H9 (cell line): Measurements from ENCODE around the gene DCTN3. TPM values are rescaled to one million over a fixed set of nuclear protein-coding genes. Genes with fewer than 3 reads are reported as not detected.

Experiments
- DNase-seq: peaks from one replicate; pipeline ENCODE4 v3.0.0-alpha.2; 2017
- H2AFZ ChIP-seq: one replicate; pipeline ENCODE4 v1.6.1; 2013; ENCODE audit warnings: mild to moderate bottlenecking, low read length, control low read depth, moderate library complexity
- H2AK5ac ChIP-seq: 2 replicates; pipeline ENCODE4 v1.6.1; 2013; ENCODE audit warnings: low read length, control low read depth, mixed read lengths; ENCODE audit not compliant: insufficient read length
- H2BK120ac ChIP-seq: one replicate; pipeline ENCODE4 v1.6.1; 2013; ENCODE audit warnings: low read depth, mild to moderate bottlenecking, low read length, control low read depth, inconsistent platforms; ENCODE audit not compliant: poor library complexity, severe bottlenecking
- H2BK12ac ChIP-seq: 2 replicates; pipeline ENCODE4 v1.6.1; 2013; ENCODE audit warnings: low read length, control low read depth, mixed read lengths, low read depth; ENCODE audit not compliant: insufficient read length
- H2BK15ac ChIP-seq: 2 replicates; pipeline ENCODE4 v1.6.1; 2013; ENCODE audit warnings: low read depth, low read length, control low read depth
- H2BK20ac ChIP-seq: one replicate; pipeline ENCODE4 v1.6.1; 2013; ENCODE audit warnings: low read depth, mild to moderate bottlenecking, low read length, control low read depth, inconsistent platforms; ENCODE audit not compliant: poor library complexity, severe bottlenecking
- H2BK5ac ChIP-seq: 2 replicates; pipeline ENCODE4 v1.6.1; 2013; ENCODE audit warnings: low read length, control low read depth, mixed read lengths; ENCODE audit not compliant: insufficient read length
- H3K14ac ChIP-seq: 2 replicates; pipeline ENCODE4 v1.6.1; 2013; ENCODE audit warnings: low read length, control low read depth; ENCODE audit not compliant: insufficient read depth
- H3K18ac ChIP-seq: 2 replicates; pipeline ENCODE4 v1.6.1; 2013; ENCODE audit warnings: low read depth, mild to moderate bottlenecking, mixed read lengths, low read length, control low read depth; ENCODE audit not compliant: insufficient read length
- H3K23ac ChIP-seq: 2 replicates; pipeline ENCODE4 v1.6.1; 2013; ENCODE audit warnings: low read length, control low read depth, mixed read lengths, low read depth; ENCODE audit not compliant: insufficient read length
- H3K23me2 ChIP-seq: 2 replicates; pipeline ENCODE4 v1.6.1; 2013; ENCODE audit warnings: low read depth, mild to moderate bottlenecking, mixed read lengths, low read length, control low read depth; ENCODE audit not compliant: insufficient read length, poor library complexity, severe bottlenecking
- H3K27ac ChIP-seq: 2 replicates; pipeline ENCODE4 v1.5.1; 2013; ENCODE audit warnings: low read length, control low read depth, mixed read lengths, low read depth; ENCODE audit not compliant: insufficient read length
- H3K27me3 ChIP-seq: 2 replicates; pipeline ENCODE4 v1.6.1; 2013; ENCODE audit warnings: low read length, control low read depth, inconsistent platforms; ENCODE audit not compliant: insufficient read depth
- H3K4ac ChIP-seq: 2 replicates; pipeline ENCODE4 v1.6.1; 2013; ENCODE audit warnings: low read depth, mild to moderate bottlenecking, control low read depth, inconsistent platforms, low read length, moderate library complexity
- H3K4me1 ChIP-seq: 2 replicates; pipeline ENCODE4 v1.6.1; 2013; ENCODE audit warnings: low read length, control low read depth, inconsistent platforms; ENCODE audit not compliant: insufficient read depth
- H3K4me2 ChIP-seq: 2 replicates; pipeline ENCODE4 v1.6.1; 2013; ENCODE audit warnings: low read length, control low read depth, mixed read lengths; ENCODE audit not compliant: insufficient read length, insufficient read depth
- H3K56ac ChIP-seq: 2 replicates; pipeline ENCODE4 v1.6.1; 2013; ENCODE audit warnings: low read depth, mild to moderate bottlenecking, mixed read lengths, low read length, control low read depth; ENCODE audit not compliant: insufficient read length
- H3K79me1 ChIP-seq: 2 replicates; pipeline ENCODE4 v1.6.1; 2013; ENCODE audit warnings: low read depth, mild to moderate bottlenecking, moderate library complexity, low read length, control low read depth, inconsistent platforms; ENCODE audit not compliant: insufficient read depth, poor library complexity, severe bottlenecking
- H3K79me2 ChIP-seq: 2 replicates; pipeline ENCODE4 v1.6.1; 2013; ENCODE audit warnings: low read length, control low read depth, inconsistent platforms; ENCODE audit not compliant: insufficient read depth
- H3K9ac ChIP-seq: 2 replicates; pipeline ENCODE4 v1.6.1; 2013; ENCODE audit warnings: low read length, control low read depth, mixed read lengths; ENCODE audit not compliant: insufficient read length; ENCODE audit errors: extremely low read depth
- H3K9me3 ChIP-seq: one replicate; pipeline ENCODE4 v1.6.1; 2013; ENCODE audit warnings: low read depth, low read length, inconsistent platforms; ENCODE audit not compliant: control insufficient read depth
- H3T11ph ChIP-seq: one replicate; pipeline ENCODE4 v1.6.1; 2013; ENCODE audit warnings: mild to moderate bottlenecking, low read length, control low read depth, inconsistent platforms
- H4K20me1 ChIP-seq: one replicate; pipeline ENCODE4 v1.6.1; 2013; ENCODE audit not compliant: control insufficient read depth, insufficient read length, insufficient read depth
- H4K5ac ChIP-seq: 2 replicates; pipeline ENCODE4 v1.6.1; 2013; ENCODE audit warnings: low read depth, mild to moderate bottlenecking, mixed read lengths, low read length, control low read depth; ENCODE audit not compliant: insufficient read length
- H4K8ac ChIP-seq: replicated peaks from 2 replicates; pipeline ENCODE4 v1.6.1; 2013; ENCODE audit warnings: low read length, control low read depth, mixed read lengths, low read depth; ENCODE audit not compliant: insufficient read length
- H4K91ac ChIP-seq: 2 replicates; pipeline ENCODE4 v1.6.1; 2013; ENCODE audit warnings: low read depth, mild to moderate bottlenecking, moderate library complexity, mixed read lengths, low read length, control low read depth; ENCODE audit not compliant: insufficient read length
- H3K27ac Mint-ChIP-seq, 3 experiments: 2 replicates in 2 of 3; 3 replicates in 1 of 3; pipeline ENCODE4 v1.8.0; 2020 to 2021; ENCODE audit warnings: mixed read lengths in 3 of 3, mild to moderate bottlenecking in 1 of 3, moderate library complexity in 1 of 3
- H3K27me3 Mint-ChIP-seq: 2 replicates; pipeline ENCODE4 v1.8.0; 2021; ENCODE audit warnings: low read depth, mild to moderate bottlenecking, moderate library complexity, mixed read lengths
- H3K36me3 Mint-ChIP-seq, 3 experiments: 2 replicates in 2 of 3; 3 replicates in 1 of 3; pipeline ENCODE4 v1.8.0; 2020 to 2021; ENCODE audit warnings: low read depth in 3 of 3, mixed read lengths in 3 of 3; ENCODE audit not compliant: insufficient read depth in 1 of 3
- H3K4me1 Mint-ChIP-seq, 2 experiments: 2 replicates each; pipeline ENCODE4 v1.8.0; 2020; ENCODE audit warnings: mixed read lengths in 2 of 2
- H3K4me3 Mint-ChIP-seq, 2 experiments: 2 replicates in 1 of 2; 3 replicates in 1 of 2; pipeline ENCODE4 v1.8.0; 2020 to 2021; ENCODE audit warnings: mild to moderate bottlenecking in 2 of 2, mixed read lengths in 2 of 2, moderate library complexity in 1 of 2
- H3K9me3 Mint-ChIP-seq, 2 experiments: 2 replicates in 1 of 2; 3 replicates in 1 of 2; pipeline ENCODE4 v1.8.0; 2020; ENCODE audit warnings: mild to moderate bottlenecking in 2 of 2, mixed read lengths in 2 of 2, moderate library complexity in 1 of 2
- CTCF ChIP-seq: fragments of 200-600 bp; sonication (generic); conservative IDR thresholded peaks from 3 replicates; pipeline ENCODE4 v1.8.0; 2021; ENCODE audit warnings: antibody characterized with exemption, mild to moderate bottlenecking
- total RNA-seq: library from RNA; stranded (reverse); gene quantifications from 2 replicates; pipeline ENCODE4 v1.2.1, GENCODE V29; 2021

Gene DCTN3
- total RNA-seq, 1 experiment from 2014 or later, result 40.0 TPM

- no peak overlapping the region for H3K27ac ChIP-seq
- no peak overlapping the region for H3K4ac ChIP-seq
- no peak overlapping the region for H2BK120ac ChIP-seq
- no peak overlapping the region for H3K18ac ChIP-seq
- H3K4me1 ChIP-seq, result no peaks in the 10 kb centered on the region; the same call in 1 of the 2 replicates
- TF ChIP-seq CTCF, result no peak
- peaks cover 14 to 21% of the 10 kb centered on the region in 2 experiments for H3K4me1 Mint-ChIP-seq
- DNase-seq, result no peak
- H3K9me3 Mint-ChIP-seq, result no peaks in the 10 kb centered on the region; a peak in 1 of 5 replicates
- no peak overlapping the region for H2BK12ac ChIP-seq
- peaks cover 15% of the 10 kb centered on the region for H3K27me3 Mint-ChIP-seq
- no peak overlapping the region for H2BK20ac ChIP-seq
- peaks cover under 1% of the 10 kb centered on the region for H3K23me2 ChIP-seq
- no peaks in the 10 kb centered on the region for H3K79me2 ChIP-seq
- no peak overlapping the region for H3K14ac ChIP-seq
- H3K36me3 Mint-ChIP-seq, result no peaks in the 10 kb centered on the region
- H4K8ac ChIP-seq, result no peak overlapping the region
- H3K79me1 ChIP-seq, result no peaks in the 10 kb centered on the region
- no peaks in the 10 kb centered on the region for H3K27me3 ChIP-seq
- H4K5ac ChIP-seq, result no peak overlapping the region
- no peak overlapping the region for H3K23ac ChIP-seq
- H2BK5ac ChIP-seq, result no peak overlapping the region
- H3K4me3 Mint-ChIP-seq, result no peak overlapping the region
- no peaks in the 10 kb centered on the region for H4K20me1 ChIP-seq
- H2BK15ac ChIP-seq, result no peak overlapping the region
- no peak overlapping the region for H3K4me2 ChIP-seq
- no peak overlapping the region for H2AK5ac ChIP-seq
- no peak overlapping the region for H2AFZ ChIP-seq
- no peak overlapping the region for H3K56ac ChIP-seq
- H3K9me3 ChIP-seq, result no peaks in the 10 kb centered on the region
- no peak overlapping the region for H3K27ac Mint-ChIP-seq
- no peak overlapping the region for H4K91ac ChIP-seq
- H3T11ph ChIP-seq, result no peak overlapping the region
- no peak overlapping the region for H3K9ac ChIP-seq
These were observed 14.1 kb downstream of the DCTN3 start for GRCh38 chr9:34606190-34606589.
